Left ventricle myocardium superior (tissue), 1 donor: ENCODE measurements around the gene CASK. TPM values are rescaled to one million over a fixed set of nuclear protein-coding genes. Genes with fewer than 3 reads are reported as not detected.
"Not testable (repeated sequence)": the region's sequence is repeated elsewhere in the genome, so short reads cannot be mapped to it uniquely, and the experiment has no call there.

Experiments
- ATAC-seq: fragments of 200-7000 bp; cut with Tn5 transposase; one replicate; pipeline ENCODE4 v1.9.1; 2020; ENCODE audit warnings: mild to moderate bottlenecking, moderate library complexity
- DNase-seq: peaks from one replicate; pipeline ENCODE4 v3.0.0-alpha.2; 2020
- intact Hi-C: fragments of 100-400 bp; cut with micrococcal nuclease; formaldehyde crosslinking; loops from one replicate; pipeline ENCODE4 v1.11.0; 2022
- total RNA-seq: library from RNA; stranded (reverse); fragmentation: NEBNext Ultra II Directional; extraction: Animal tissue kit (Norgen Biotek cat#: 25700); gene quantifications from one replicate; pipeline ENCODE4 v1.2.1, GENCODE V29; 2021
- donor health status: DM: no; HTN: yes; CAD: no; lungs with severe emphysema.

CASK gene
- total RNA-seq, 1 donor from 2014 or later = 15.3 TPM

GRCh38 chrX:41543668-41544067 lies 379.7 kb downstream of the CASK start:
- intact Hi-C loops = no loop called here
- DNase-seq = no peak
- no peak for ATAC-seq

- intact Hi-C loops = no loop called here
- no peak for ATAC-seq
- DNase-seq = no peak
Measured at GRCh38 chrX:41543025-41543424, 380.3 kb downstream of the CASK start.

- ATAC-seq (no peak), DNase-seq (no peak)
- intact Hi-C loops = no loop called here
Measured at GRCh38 chrX:41542536-41542935, 380.8 kb downstream of the CASK start.

- intact Hi-C loops = no loop called here
- ATAC-seq = no peak
- no peak for DNase-seq
Measured at GRCh38 chrX:41542135-41542534, 381.2 kb downstream of the CASK start.

- no peak for ATAC-seq
- DNase-seq = no peak
- intact Hi-C loops = no loop called here
Measured at GRCh38 chrX:41541386-41541785, 382.0 kb downstream of the CASK start.

GRCh38 chrX:41538707-41539106 lies 384.6 kb downstream of the CASK start:
- no peak for DNase-seq
- no peak for ATAC-seq
- intact Hi-C loops = no loop called here

- ATAC-seq = no peak
- intact Hi-C loops = no loop called here
- no peak for DNase-seq
Measured at GRCh38 chrX:41530085-41530484, 393.3 kb downstream of the CASK start.

- DNase-seq = no peak
- ATAC-seq = no peak
- intact Hi-C loops = no loop called here
Measured at GRCh38 chrX:41529221-41529620, 394.1 kb downstream of the CASK start.

- ATAC-seq (no peak), DNase-seq (no peak)
- intact Hi-C loops = no loop called here
Measured at GRCh38 chrX:41528784-41529183, 394.6 kb downstream of the CASK start.

GRCh38 chrX:41526925-41527324 lies 396.4 kb downstream of the CASK start:
- intact Hi-C loops = no loop called here
- DNase-seq (no peak), ATAC-seq (peak; percentile 37)

GRCh38 chrX:41526271-41526670 lies 397.1 kb downstream of the CASK start:
- DNase-seq = no peak
- intact Hi-C loops = no loop called here
- peak; percentile 79 for ATAC-seq

- ATAC-seq = no peak
- DNase-seq = no peak
- intact Hi-C loops = no loop called here
Measured at GRCh38 chrX:41522671-41523070, 400.7 kb downstream of the CASK start.

- peak; percentile 34 for DNase-seq
- intact Hi-C loops = no loop called here
- ATAC-seq = no peak
Measured at GRCh38 chrX:41522081-41522480, 401.3 kb downstream of the CASK start.

GRCh38 chrX:41519468-41519867 lies 403.9 kb downstream of the CASK start:
- intact Hi-C loops = no loop called here
- no peak for DNase-seq
- ATAC-seq = no peak

- intact Hi-C loops = no loop called here
- no peak for ATAC-seq
- no peak for DNase-seq
Measured at GRCh38 chrX:41518841-41519220, 404.5 kb downstream of the CASK start.

- intact Hi-C loops = no loop called here
- no peak for DNase-seq
- ATAC-seq = no peak
Measured at GRCh38 chrX:41518127-41518840, 405.1 kb downstream of the CASK start.

GRCh38 chrX:41516999-41517765 lies 406.2 kb downstream of the CASK start:
- ATAC-seq (no peak), DNase-seq (no peak)
- intact Hi-C loops = no loop called here

GRCh38 chrX:41516456-41516855 lies 406.9 kb downstream of the CASK start:
- intact Hi-C loops = no loop called here
- no peak for DNase-seq
- no peak for ATAC-seq

- DNase-seq (no peak), ATAC-seq (no peak)
- intact Hi-C loops = no loop called here
Measured at GRCh38 chrX:41515376-41515775, 408.0 kb downstream of the CASK start.

- no peak for ATAC-seq
Measured at GRCh38 chrX:41514179-41514578, 409.2 kb downstream of the CASK start.

GRCh38 chrX:41512853-41513252 lies 410.5 kb downstream of the CASK start:
- DNase-seq, intact Hi-C loops, ATAC-seq: not testable (repeated sequence)

More at GRCh38 chrX:41514179-41514578, 409.2 kb downstream of the CASK start:
- no peak for DNase-seq
- intact Hi-C loops = no loop called here
